Loucy (cell line): ENCODE measurements around the gene NFASC.

Experiments used
- CTCF ChIP-seq: fragments of 200-600 bp; sonication (generic); conservative IDR thresholded peaks from 2 replicates; pipeline ENCODE4 v1.5.1; 2014; ENCODE audit warnings: mild to moderate bottlenecking, antibody characterized with exemption, low read length
- EZH2phosphoT487 ChIP-seq: fragments of 200-600 bp; IDR thresholded peaks from 2 replicates; pipeline ENCODE4 v1.6.1; 2018; ENCODE audit warnings: antibody characterized with exemption, mild to moderate bottlenecking, moderate library complexity, borderline replicate concordance

- TF ChIP-seq EZH2phosphoT487, result no peak
- no peak for TF ChIP-seq CTCF
Measured at GRCh38 chr1:204887846-204888245, 17.2 kb downstream of the NFASC start.
